Hematopoietic multipotent progenitor cell treated with erythropoietin and hydrocortisone succinate and interleukin-3 and kit ligand, for 15 days (in vitro differentiated cells): ENCODE results near the gene NUAK2.
"Not testable (repeated sequence)": the region's sequence is repeated elsewhere in the genome, so short reads cannot be mapped to it uniquely, and the experiment has no call there.

ENCODE experiments used
- DNase-seq: peaks from one replicate; pipeline ENCODE4 v3.0.0-alpha.2; 2015; ENCODE audit warnings: low spot score

Gene NUAK2

GRCh38 chr1:205297546-205298177 is 23.9 kb downstream of the NUAK2 start:
- DNase-seq, result not testable (repeated sequence)

GRCh38 chr1:205296154-205296553 is 25.4 kb downstream of the NUAK2 start:
- DNase-seq, result no peak

GRCh38 chr1:205294934-205295333 is 26.6 kb downstream of the NUAK2 start:
- no peak for DNase-seq

- DNase-seq, result no peak
Observed at GRCh38 chr1:205294175-205294917, 27.2 kb downstream of the NUAK2 start.

- DNase-seq, result no peak
Observed at GRCh38 chr1:205293350-205294074, 28.0 kb downstream of the NUAK2 start.

GRCh38 chr1:205291596-205291995 is 29.9 kb downstream of the NUAK2 start:
- DNase-seq, result no peak

GRCh38 chr1:205287767-205288559 is 33.6 kb downstream of the NUAK2 start:
- no peak for DNase-seq

GRCh38 chr1:205287076-205287475 is 34.5 kb downstream of the NUAK2 start:
- no peak for DNase-seq

- DNase-seq, result no peak
Observed at GRCh38 chr1:205286335-205286950, 35.1 kb downstream of the NUAK2 start.

- DNase-seq, result no peak
Observed at GRCh38 chr1:205285381-205286101, 36.0 kb downstream of the NUAK2 start.

- no peak for DNase-seq
Observed at GRCh38 chr1:205284420-205285144, 37.0 kb downstream of the NUAK2 start.

- no peak for DNase-seq
Observed at GRCh38 chr1:205283270-205284147, 38.0 kb downstream of the NUAK2 start.

GRCh38 chr1:205280666-205281395 is 40.7 kb downstream of the NUAK2 start:
- not testable (repeated sequence) for DNase-seq

GRCh38 chr1:205279986-205280385 is 41.6 kb downstream of the NUAK2 start:
- no peak for DNase-seq

- DNase-seq, result no peak
Observed at GRCh38 chr1:205276689-205277065, 44.9 kb downstream of the NUAK2 start.

GRCh38 chr1:205275916-205276688 is 45.4 kb downstream of the NUAK2 start:
- DNase-seq, result no peak

GRCh38 chr1:205275133-205275532 is 46.4 kb downstream of the NUAK2 start:
- DNase-seq, result no peak
